Measurements from ENCODE around the gene SLC17A4.
"Not testable (repeated sequence)": the region's sequence is repeated elsewhere in the genome, so short reads cannot be mapped to it uniquely, and the experiment has no call there.

The SLC17A4 gene

GRCh38 chr6:25754535-25754934, at the start of gene SLC17A4:
SLC17A4 (plus strand) TSS chr6:25754742; CDS start chr6:25761963, 7,221 bp downstream.
- DNase-seq: no peak

- peak; percentile 8 for DNase-seq
Observed at GRCh38 chr6:25706314-25707014, 48.1 kb upstream of the SLC17A4 start.

GRCh38 chr6:25709761-25710160, 44.8 kb upstream of the SLC17A4 start:
- DNase-seq: no peak

- no peak for DNase-seq
Observed at GRCh38 chr6:25710287-25710686, 44.3 kb upstream of the SLC17A4 start.

GRCh38 chr6:25713824-25714223, 40.7 kb upstream of the SLC17A4 start:
- DNase-seq: peak; percentile 42

GRCh38 chr6:25714765-25715164, 39.8 kb upstream of the SLC17A4 start:
- DNase-seq: no peak

- no peak for DNase-seq
Observed at GRCh38 chr6:25715794-25716193, 38.7 kb upstream of the SLC17A4 start.

GRCh38 chr6:25717866-25718740, 36.4 kb upstream of the SLC17A4 start:
- DNase-seq: peak; percentile 56

- no peak for DNase-seq
Observed at GRCh38 chr6:25726122-25726911, 28.2 kb upstream of the SLC17A4 start.

GRCh38 chr6:25727028-25727427, 27.5 kb upstream of the SLC17A4 start:
- DNase-seq: no peak

- no peak for DNase-seq
Observed at GRCh38 chr6:25730907-25731306, 23.6 kb upstream of the SLC17A4 start.

- no peak for DNase-seq
Observed at GRCh38 chr6:25731721-25732120, 22.8 kb upstream of the SLC17A4 start.

GRCh38 chr6:25732468-25733198, 21.9 kb upstream of the SLC17A4 start:
- no peak for DNase-seq

- DNase-seq: no peak
Observed at GRCh38 chr6:25735261-25735660, 19.3 kb upstream of the SLC17A4 start.

GRCh38 chr6:25743868-25744267, 10.7 kb upstream of the SLC17A4 start:
- DNase-seq: no peak

- DNase-seq: no peak
Observed at GRCh38 chr6:25745836-25746235, 8.7 kb upstream of the SLC17A4 start.

GRCh38 chr6:25746968-25747367, 7.6 kb upstream of the SLC17A4 start:
- DNase-seq: no peak

GRCh38 chr6:25747477-25747876, 7.1 kb upstream of the SLC17A4 start:
- no peak for DNase-seq

GRCh38 chr6:25748049-25748448, 6.5 kb upstream of the SLC17A4 start:
- no peak for DNase-seq

GRCh38 chr6:25748601-25749517, 5.7 kb upstream of the SLC17A4 start:
- DNase-seq: not testable (repeated sequence)

- no peak for DNase-seq
Observed at GRCh38 chr6:25749837-25750236, 4.7 kb upstream of the SLC17A4 start.
